HPDE6-E6E7 (cell line): Measurements from ENCODE around the gene NACA.
"Not testable (repeated sequence)": the region's sequence is repeated elsewhere in the genome, so short reads cannot be mapped to it uniquely, and the experiment has no call there.

ENCODE experiments used
- DNase-seq: peaks from one replicate; pipeline ENCODE4 v3.0.0; 2011; ENCODE audit warnings: missing footprints; ENCODE audit errors: extremely low spot score

NACA gene

DNA sequence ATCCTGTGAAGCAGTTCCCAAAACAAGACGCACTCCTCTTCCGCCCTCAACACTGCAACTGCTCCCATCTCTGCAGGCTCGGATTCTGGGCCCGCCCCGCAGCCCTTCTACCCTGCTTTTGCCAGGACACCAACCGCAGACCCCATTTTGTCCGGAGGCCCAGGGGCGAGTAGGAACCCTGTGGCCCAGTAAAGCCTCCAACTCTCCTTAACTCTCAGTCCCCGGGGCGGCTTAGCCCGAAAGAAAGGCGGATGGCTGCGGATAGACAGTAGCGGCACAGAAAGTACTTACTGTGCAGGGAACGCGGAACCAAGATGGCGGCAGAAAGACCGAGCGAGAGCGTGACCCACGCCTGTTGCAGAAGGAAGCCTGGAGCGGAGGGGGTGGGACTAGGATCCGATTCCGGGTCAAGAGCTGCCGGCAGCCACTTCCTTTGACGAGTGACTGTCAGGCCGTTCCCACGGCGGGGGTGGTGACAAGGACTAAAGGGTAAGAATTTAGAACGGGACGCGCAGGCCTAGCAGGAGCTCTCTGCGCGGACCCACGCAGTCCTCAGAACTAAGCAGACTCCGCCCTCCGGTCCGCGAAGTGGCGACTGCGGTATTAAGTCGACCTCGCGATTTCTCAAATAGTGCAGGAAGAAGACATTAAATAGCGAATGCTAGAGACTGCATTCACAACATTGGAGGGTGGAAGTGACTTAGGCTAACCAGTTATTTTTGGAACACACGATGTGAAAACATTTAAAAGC lies at the start of gene NACA:
Gene NACA (minus strand): TSS at position 328 of the 751 bp plus-strand sequence. CDS start 778 bp downstream, outside the sequence.
- peak; percentile 98 for DNase-seq

DNA sequence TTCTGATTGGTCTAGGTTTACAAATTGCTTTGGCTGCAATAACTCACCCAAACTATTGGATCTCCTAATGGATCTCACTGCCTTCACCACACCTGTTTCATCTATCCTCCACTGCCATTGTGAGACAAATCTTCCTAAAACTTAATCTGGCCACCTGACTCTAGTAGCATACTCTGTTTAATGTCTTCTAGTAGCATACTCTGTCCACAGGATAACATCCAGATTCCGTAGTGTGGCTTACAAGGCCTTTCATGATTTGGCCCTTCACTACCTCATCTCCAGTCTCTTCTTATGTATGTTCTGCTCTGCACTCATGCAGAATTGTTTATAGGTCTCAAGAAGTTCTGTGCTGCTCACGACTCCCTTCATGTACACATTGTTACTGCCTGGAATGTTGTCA lies 48.0 kb upstream of the NACA start:
- DNase-seq: no peak

DNA sequence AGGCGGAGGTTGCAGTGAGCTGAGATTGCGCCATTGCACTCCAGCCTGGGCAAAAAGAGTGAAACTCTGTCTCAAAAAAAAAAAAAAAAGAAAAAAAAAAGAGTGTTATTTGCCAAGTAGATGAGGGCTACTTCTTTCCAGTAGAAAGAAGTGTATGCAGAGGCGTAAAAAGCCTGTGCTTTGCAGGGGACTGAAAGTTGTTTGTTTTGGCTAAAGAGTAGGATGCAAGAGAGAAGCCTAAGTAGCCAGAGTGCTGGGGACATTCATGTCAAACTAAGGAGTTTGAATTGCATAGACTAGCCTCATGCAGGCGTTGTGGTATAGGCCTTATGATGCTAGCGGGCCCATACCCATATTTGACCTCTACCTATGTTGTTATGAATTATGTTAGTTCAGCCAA lies 47.5 kb upstream of the NACA start:
- no peak for DNase-seq

GRCh38 chr12:56769868-56770267 lies 44.8 kb upstream of the NACA start:
- no peak for DNase-seq

- DNase-seq: no peak
Measured at GRCh38 chr12:56768424-56768823, 43.3 kb upstream of the NACA start.

- no peak for DNase-seq
Measured at GRCh38 chr12:56766535-56766934, 41.4 kb upstream of the NACA start.

DNA sequence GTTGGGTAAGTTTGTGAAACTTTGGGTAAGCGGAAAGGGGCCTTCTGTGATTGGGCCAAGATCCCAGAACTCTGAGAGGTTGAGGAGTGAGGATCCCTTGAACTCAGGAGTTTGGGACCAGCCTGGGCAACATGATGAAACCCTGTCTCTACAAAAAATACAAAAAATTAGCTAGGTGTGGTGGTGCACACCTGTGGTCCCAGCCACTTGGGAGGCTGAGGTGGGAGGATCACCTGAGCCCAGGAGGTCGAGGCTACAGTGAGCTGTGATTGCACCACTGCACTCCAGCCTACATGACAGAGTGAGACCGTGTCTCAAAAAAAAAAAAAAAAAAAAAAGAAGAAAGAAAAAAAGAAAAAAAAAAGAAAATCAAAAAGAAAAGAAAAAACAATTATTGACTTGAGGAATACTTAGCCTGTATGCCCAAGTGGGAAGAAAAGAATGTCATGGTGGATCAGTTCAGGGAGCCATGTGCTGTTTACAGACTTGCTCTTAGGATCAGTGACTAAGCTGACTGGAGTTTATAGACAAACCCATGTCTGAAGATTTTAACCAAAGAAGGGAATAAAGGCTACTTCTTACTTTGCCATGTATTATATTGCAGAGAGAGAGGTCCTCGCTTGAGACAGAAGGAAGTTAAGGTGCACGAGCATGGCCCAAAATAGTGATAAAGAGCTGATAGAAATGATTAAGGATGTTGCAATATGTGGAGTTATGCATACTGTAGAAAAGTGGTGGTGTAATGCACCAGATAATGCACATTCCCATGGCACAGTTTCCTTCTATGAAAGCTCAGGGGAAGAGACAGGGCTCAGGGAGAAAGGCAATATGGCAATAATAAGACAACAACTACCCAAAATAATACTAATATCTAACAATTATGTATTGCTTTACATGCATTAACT lies 38.9 kb upstream of the NACA start:
- DNase-seq: no peak

- no peak for DNase-seq
Measured at GRCh38 chr12:56761812-56762211, 36.7 kb upstream of the NACA start.

DNA sequence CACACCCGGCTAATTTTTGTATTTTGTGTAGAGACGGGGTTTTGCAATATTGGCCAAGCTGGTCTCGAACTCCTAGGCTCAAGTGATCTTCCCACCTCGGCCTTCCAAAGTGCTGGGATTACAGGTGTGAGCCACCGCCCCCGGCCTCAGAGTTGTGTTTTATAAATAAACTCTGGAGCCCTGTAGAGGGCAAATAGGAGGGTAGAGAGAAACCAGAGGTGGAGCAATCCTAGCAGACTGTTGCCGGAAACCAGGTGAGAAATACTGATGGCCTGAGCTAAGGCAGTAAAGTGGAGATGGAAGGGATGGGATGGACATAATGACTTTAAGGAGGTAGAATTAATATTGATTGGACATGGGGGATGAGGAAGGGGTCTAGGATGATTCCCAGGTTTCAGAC lies 35.4 kb upstream of the NACA start:
- no peak for DNase-seq

DNA sequence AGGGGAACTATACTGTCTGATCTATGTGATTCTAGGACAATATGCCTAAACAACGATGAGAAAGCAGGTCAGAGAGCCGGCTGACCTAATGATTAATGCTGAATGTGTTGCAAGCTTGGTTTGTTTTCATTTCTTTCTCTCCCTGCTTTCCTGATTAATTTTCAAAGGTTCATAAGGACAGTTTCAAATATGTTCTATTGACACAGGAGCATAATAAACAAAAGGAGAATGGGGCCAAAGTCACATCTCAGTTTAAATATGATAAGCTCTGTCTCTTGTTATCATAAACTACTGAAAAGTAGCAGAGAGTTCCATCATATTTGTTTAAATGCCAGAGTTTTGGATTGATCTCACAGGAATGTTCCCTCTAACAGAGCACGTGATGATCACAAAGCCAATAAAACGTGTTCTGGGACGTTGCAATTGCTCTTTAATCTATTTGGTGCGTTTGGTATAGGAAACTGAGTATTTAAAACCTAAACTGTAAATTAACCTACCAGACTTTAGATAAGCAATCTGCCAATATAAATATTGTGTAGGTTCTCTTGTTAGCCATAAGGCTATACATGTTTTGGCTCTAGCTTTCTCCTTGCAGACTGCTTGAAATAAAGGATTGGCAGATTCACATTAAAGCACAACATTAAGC lies 34.3 kb upstream of the NACA start:
- DNase-seq: no peak

DNA sequence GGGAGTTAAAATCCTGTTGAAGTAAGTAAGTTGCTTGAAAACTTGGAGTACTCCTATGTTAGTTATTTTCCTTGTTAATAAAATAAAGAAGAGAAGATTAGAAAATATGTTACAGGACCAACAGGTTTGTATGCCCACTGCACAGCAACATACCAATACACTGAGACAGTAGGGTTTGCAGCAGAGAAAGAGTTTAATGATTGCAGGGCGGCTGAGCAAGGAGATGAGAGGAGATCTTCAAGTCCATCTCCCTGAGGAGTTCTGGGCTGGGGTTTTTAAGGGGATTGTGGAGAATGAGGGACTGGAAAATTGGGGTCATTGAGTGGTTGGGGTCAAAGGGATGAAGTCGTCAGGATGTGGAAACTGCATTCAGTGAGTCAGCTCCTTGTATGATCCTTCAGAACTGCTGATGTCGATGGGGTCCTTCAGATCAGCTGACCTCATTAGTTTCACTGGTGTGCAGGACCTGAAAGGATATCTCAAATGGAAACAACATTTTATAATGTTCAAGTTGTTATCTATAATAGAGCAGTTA lies 33.7 kb upstream of the NACA start:
- no peak for DNase-seq

GRCh38 chr12:56757971-56758370 lies 32.9 kb upstream of the NACA start:
- DNase-seq: not testable (repeated sequence)

DNA sequence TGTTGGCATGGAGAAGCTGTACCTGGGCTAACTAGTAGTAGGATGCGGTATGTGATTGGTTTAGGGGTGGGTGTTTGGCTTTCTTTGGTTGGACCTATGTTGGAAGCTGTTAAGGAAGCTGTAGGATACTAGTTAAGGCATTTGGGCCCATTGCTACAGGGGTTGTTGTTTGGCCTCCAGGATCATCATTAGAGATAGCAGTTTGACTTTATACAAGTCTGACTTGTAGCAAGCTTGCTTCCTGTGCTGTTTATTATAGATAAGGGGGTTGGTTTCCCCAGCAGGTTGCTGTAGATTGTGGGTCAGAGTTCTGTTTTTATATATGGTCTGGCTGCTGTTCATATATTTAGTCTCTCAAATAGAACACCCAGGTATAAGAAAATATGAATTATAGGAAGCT lies 28.5 kb upstream of the NACA start:
- no peak for DNase-seq

DNA sequence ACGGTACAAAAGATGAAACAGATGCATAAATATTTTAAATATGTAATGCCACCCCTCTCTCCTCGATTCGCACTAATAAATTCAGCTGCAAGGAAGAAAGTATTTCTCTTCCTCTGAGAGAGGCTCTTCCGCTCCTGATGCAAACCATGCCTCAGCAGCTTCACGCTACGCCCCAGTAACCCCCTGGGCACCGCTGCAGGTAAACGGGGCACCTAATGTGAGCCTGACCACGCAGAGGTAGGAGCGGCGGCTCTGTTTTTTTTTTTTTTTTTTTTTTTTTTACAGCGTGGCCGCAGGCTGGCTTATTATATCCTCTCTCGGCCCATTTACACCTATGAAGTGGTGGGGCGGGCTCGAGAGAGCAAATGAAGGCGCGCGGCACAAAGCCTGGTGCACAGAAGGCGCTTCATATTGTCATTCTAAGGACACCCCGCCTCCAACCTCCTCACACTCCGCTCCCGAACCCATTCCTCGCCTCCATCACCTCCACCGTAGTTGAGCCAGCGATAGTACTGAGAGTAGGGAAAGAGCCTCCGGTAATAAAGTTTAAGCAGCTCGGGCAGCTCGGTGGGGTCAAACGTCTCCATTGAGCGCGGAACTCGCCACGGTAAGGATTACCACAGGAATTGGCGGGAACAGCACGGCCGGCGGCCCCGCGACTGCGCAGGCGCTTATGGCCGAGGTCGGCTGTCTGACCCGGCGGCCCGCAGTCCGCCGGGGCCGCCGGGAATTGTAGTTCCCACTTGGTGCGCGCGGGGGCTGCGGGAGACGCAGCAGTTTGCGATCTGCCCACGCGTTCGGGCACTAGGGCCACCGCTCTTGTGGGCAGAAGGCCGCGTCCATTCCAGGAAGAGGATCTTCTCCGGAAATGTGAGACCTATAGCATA lies 26.9 kb upstream of the NACA start, which contains the start of gene PRIM1:
Gene PRIM1 (minus strand): TSS at position 612 of the 887 bp plus-strand sequence. CDS start 25 bp downstream, at position 587.
- peak; percentile 93 for DNase-seq

DNA sequence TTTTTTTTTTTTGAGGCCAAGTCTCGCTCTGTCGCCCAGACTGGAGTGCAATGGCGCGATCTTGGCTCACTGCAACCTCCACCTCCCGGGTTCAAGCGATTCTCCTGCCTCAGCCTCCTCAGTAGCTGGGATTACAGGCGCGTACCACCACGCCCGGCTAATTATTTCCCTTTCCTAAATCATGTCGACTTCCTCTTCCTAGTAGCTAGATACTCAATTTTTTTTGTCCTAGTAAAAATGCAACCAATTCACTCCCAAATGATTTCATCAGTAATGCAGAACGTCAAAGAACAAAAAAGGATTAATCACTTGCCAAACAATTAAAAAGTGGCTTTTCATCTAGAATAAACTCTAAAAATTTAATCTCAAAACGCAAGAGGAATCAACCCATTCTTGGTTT lies 25.5 kb upstream of the NACA start:
- DNase-seq: not testable (repeated sequence)

- DNase-seq: no peak
Measured at GRCh38 chr12:56749853-56750252, 24.8 kb upstream of the NACA start.

DNA sequence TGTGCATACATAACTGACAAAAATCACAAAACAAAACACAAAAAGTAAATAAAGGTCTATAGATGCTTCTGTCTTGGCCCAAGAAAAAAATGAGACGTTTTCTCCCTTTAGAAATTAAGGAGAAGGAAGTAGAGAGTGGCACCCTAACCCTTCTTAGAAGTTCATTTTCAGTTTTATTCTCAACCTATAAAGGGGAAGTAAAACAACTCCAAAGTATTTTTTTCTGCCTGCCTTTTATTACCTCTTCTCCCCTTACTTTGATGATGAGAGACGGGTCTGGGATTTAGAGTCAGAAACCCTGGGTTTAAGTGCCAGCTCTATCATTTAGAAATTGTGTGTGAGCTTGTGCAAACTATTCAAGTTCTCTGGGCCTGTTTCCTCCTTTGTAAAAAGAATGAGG lies 24.3 kb upstream of the NACA start:
- no peak for DNase-seq

- no peak for DNase-seq
Measured at GRCh38 chr12:56728139-56728861, 3.2 kb upstream of the NACA start.

- DNase-seq: not testable (repeated sequence)
Measured at GRCh38 chr12:56726196-56726675, 1.1 kb upstream of the NACA start.

GRCh38 chr12:56725723-56726102 lies 614 bp upstream of the NACA start:
- no peak for DNase-seq
